ENCODE measurements around the gene PLEKHA8. TPM values are rescaled to one million over a fixed set of nuclear protein-coding genes. Genes with fewer than 3 reads are reported as not detected.
A peak's percentile ranks its signal among the peaks of the same experiment; 100 is the strongest.

The PLEKHA8 gene
- polyA plus RNA-seq, 1 donor: 11.4 TPM

- DNase-seq: no peak
These were observed 142.4 kb downstream of the PLEKHA8 start for GRCh38 chr7:30170476-30171205.

- no peak for DNase-seq
These were observed 143.7 kb downstream of the PLEKHA8 start for GRCh38 chr7:30171766-30172447.

GRCh38 chr7:30172451-30172850 lies 144.2 kb downstream of the PLEKHA8 start:
- no peak for DNase-seq

- DNase-seq: peak; percentile 52
These were observed 145.1 kb downstream of the PLEKHA8 start for GRCh38 chr7:30173058-30173897.

- no peak for DNase-seq
These were observed 147.0 kb downstream of the PLEKHA8 start for GRCh38 chr7:30175180-30175579.

GRCh38 chr7:30175636-30176147 lies 147.5 kb downstream of the PLEKHA8 start:
- no peak for DNase-seq

GRCh38 chr7:30176463-30177109 lies 148.4 kb downstream of the PLEKHA8 start:
- DNase-seq: no peak

GRCh38 chr7:30177186-30177585 lies 149.0 kb downstream of the PLEKHA8 start:
- DNase-seq: no peak

GRCh38 chr7:30177965-30178364 lies 149.8 kb downstream of the PLEKHA8 start:
- DNase-seq: no peak

- DNase-seq: no peak
These were observed 150.7 kb downstream of the PLEKHA8 start for GRCh38 chr7:30178748-30179436.

Other genes starting within 250 kb of the PLEKHA8 start
- gene WIPF3, start 221.9 kb upstream of the PLEKHA8 start, polyA plus RNA-seq (ENCODE audit: insufficient read length): 28.4 TPM
- gene SCRN1, start 38.6 kb upstream of the PLEKHA8 start, polyA plus RNA-seq (ENCODE audit: insufficient read length): 27.4 TPM
- gene FKBP14, start 1.7 kb upstream of the PLEKHA8 start, polyA plus RNA-seq (ENCODE audit: insufficient read length): 17.9 TPM
- gene MTURN, start 106.6 kb downstream of the PLEKHA8 start, polyA plus RNA-seq (ENCODE audit: insufficient read length): 104 TPM